Liver (tissue), 9 donors: ENCODE measurements around the gene ARHGDIB. TPM values are rescaled to one million over a fixed set of nuclear protein-coding genes. Genes with fewer than 3 reads are reported as not detected.

ENCODE experiments used
- DNase-seq: peaks from one replicate; pipeline ENCODE4 v3.0.0-alpha.2; 2017; ENCODE audit warnings: low spot score
- H3K27ac ChIP-seq, 2 donors: one replicate each; pipeline ENCODE4 v1.7.0; 2013; ENCODE audit warnings: inconsistent platforms in 2 of 2, low read length in 2 of 2, control low read depth in 1 of 2, low read depth in 1 of 2, mild to moderate bottlenecking in 1 of 2
- H3K27me3 ChIP-seq, 4 donors: one replicate each; pipeline versions ENCODE4 v1.6.1 to v1.7.0; 2013; ENCODE audit warnings: low read length in 3 of 4, inconsistent platforms in 1 of 4, mild to moderate bottlenecking in 1 of 4, moderate library complexity in 1 of 4; ENCODE audit not compliant: control insufficient read depth in 4 of 4, insufficient read depth in 4 of 4
- H3K36me3 ChIP-seq, 4 donors: one replicate each; pipeline versions ENCODE4 v1.6.1 to v1.7.0; 2013; ENCODE audit warnings: low read length in 3 of 4, mild to moderate bottlenecking in 3 of 4, low read depth in 1 of 4, moderate library complexity in 1 of 4; ENCODE audit not compliant: control insufficient read depth in 4 of 4, insufficient read depth in 3 of 4
- H3K4me1 ChIP-seq, 4 donors: one replicate each; pipeline versions ENCODE4 v1.6.1 to v1.7.0; 2013; ENCODE audit warnings: low read length in 3 of 4, mild to moderate bottlenecking in 3 of 4, moderate library complexity in 1 of 4; ENCODE audit not compliant: control insufficient read depth in 4 of 4, insufficient read depth in 4 of 4
- H3K4me3 ChIP-seq, 3 donors: one replicate each; pipeline versions ENCODE4 v1.6.1 to v1.7.0; 2013; ENCODE audit warnings: low read length in 3 of 3, control low read depth in 1 of 3, low read depth in 1 of 3, mild to moderate bottlenecking in 1 of 3
- H3K9ac ChIP-seq, 2 donors: one replicate each; pipeline ENCODE4 v1.7.0; 2013; ENCODE audit warnings: low read length in 2 of 2, mild to moderate bottlenecking in 2 of 2, moderate library complexity in 2 of 2, control low read depth in 1 of 2, low read depth in 1 of 2
- H3K9me3 ChIP-seq, 4 donors: one replicate each; pipeline versions ENCODE4 v1.6.1 to v1.7.0; 2013; ENCODE audit warnings: low read length in 3 of 4; ENCODE audit not compliant: control insufficient read depth in 4 of 4
- EGR1 ChIP-seq, 2 donors: IDR thresholded peaks; 2 replicates each; pipeline ENCODE4 v1.6.1; 2016 to 2018; ENCODE audit warnings: antibody characterized with exemption in 2 of 2, low read depth in 2 of 2
- FOXA1 ChIP-seq: IDR thresholded peaks from 2 replicates; pipeline ENCODE4 v1.6.1; 2016; ENCODE audit warnings: antibody characterized with exemption
- FOXA2 ChIP-seq: IDR thresholded peaks from 2 replicates; pipeline ENCODE4 v1.6.1; 2016; ENCODE audit warnings: antibody characterized with exemption
- GABPA ChIP-seq, 2 donors: IDR thresholded peaks in 1 of 2; conservative IDR thresholded peaks in 1 of 2; 2 replicates each; pipeline ENCODE4 v1.6.1; 2016; ENCODE audit warnings: antibody characterized with exemption in 2 of 2, mild to moderate bottlenecking in 1 of 2, moderate library complexity in 1 of 2
- HNF4G ChIP-seq: IDR thresholded peaks from 2 replicates; pipeline ENCODE4 v1.6.1; 2016; ENCODE audit warnings: antibody characterized with exemption
- MAX ChIP-seq: IDR thresholded peaks from 2 replicates; pipeline ENCODE4 v1.6.1; 2016; ENCODE audit warnings: antibody characterized with exemption
- NR2F2 ChIP-seq: IDR thresholded peaks from 2 replicates; pipeline ENCODE4 v1.6.1; 2016; ENCODE audit warnings: antibody characterized with exemption
- RAD21 ChIP-seq, 2 donors: IDR thresholded peaks; 2 replicates each; pipeline ENCODE4 v1.6.1; 2016; ENCODE audit warnings: antibody characterized with exemption in 2 of 2, mild to moderate bottlenecking in 2 of 2
- RXRA ChIP-seq, 2 donors: IDR thresholded peaks; 2 replicates each; pipeline ENCODE4 v1.6.1; 2017 to 2018; ENCODE audit warnings: antibody characterized with exemption in 2 of 2, mild to moderate bottlenecking in 1 of 2
- SP1 ChIP-seq: IDR thresholded peaks from 2 replicates; pipeline ENCODE4 v1.6.1; 2018; ENCODE audit warnings: antibody characterized with exemption, mild to moderate bottlenecking
- TAF1 ChIP-seq: conservative IDR thresholded peaks from 2 replicates; pipeline ENCODE4 v1.6.1; 2016; ENCODE audit warnings: antibody characterized with exemption, mild to moderate bottlenecking
- YY1 ChIP-seq: IDR thresholded peaks from 2 replicates; pipeline ENCODE4 v1.6.1; 2016; ENCODE audit warnings: antibody characterized with exemption, mild to moderate bottlenecking
- WGBS: extraction: QIAGEN DNeasy Blood & Tissue Kit; methylation state at CpG from one replicate; pipeline ENCODE4 v1.1.7; 2013; 5-methylcytosine and 5-hydroxymethylcytosine counted together
- polyA plus RNA-seq, 2 donors: library from polyadenylated mRNA; stranded (reverse) in 1 of 2; unstranded in 1 of 2; fragments of 200-250 nt in 1 of 2; fragments of >200 nt in 1 of 2; fragmentation: Nextera tagmentation in 1 of 2; extraction: Ambion mirVana in 1 of 2; gene quantifications; one replicate each; pipeline versions ENCODE4 v1.2.1 to v1.2.3, GENCODE V29; 2013 to 2015
- total RNA-seq, 2 donors: library from RNA; depleted of rRNA; stranded (reverse); fragments of >200 nt; gene quantifications; one replicate each; pipeline ENCODE4 v1.2.3, GENCODE V29; 2014
- TF ChIP-seq, protein P1 (sequence below): IDR thresholded peaks from 2 replicates; pipeline ENCODE4 v1.6.1; 2016; ENCODE audit warnings: antibody characterized with exemption, mild to moderate bottlenecking
- TF ChIP-seq, protein P2 (sequence below): IDR thresholded peaks from 2 replicates; pipeline ENCODE4 v1.6.1; 2016; ENCODE audit warnings: antibody characterized with exemption
- TF ChIP-seq, protein P3 (sequence below): fragments of 150-350 bp; IDR thresholded peaks from 2 replicates; pipeline ENCODE4 v1.5.1; 2017; ENCODE audit warnings: improper control_type of control experiment, low read depth, low read length; ENCODE audit not compliant: missing input control
- donor health status: healthy.
- donor health status: healthy.
- donor health status: healthy.
- donor health status: healthy.
- donor health status: healthy.

The ARHGDIB gene
- total and polyA plus RNA-seq, 4 donors, result 36.3 to 66.9 (median 47.5) TPM

DNA sequence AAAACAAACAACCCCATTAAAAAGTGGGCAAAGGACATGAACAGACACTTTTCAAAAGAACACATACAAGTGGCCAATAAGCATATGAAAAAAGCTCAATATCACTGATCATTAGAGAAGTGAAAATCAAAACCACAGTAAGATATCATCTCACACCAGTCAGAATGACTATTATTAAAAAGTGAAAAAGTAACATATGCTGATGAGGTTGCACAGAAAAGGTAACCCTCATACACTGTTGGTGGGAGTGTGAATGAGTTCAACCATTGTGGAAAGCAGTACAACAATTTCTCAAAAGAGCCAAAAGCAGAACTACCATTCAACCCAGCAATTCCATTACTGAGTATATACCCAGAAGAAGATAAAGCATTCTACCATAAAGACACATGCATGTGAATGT is 29.7 kb upstream of the ARHGDIB start:
- no peaks in the 10 kb centered on the region for H3K27me3 ChIP-seq
- no peak for DNase-seq
- no peaks in the 10 kb centered on the region for H3K36me3 ChIP-seq
- no peak overlapping the region for H3K9ac ChIP-seq
- no peak for TF ChIP-seq FOXA2
- no peak for TF ChIP-seq GABPA (IDR thresholded peaks at IDR 0.05 in 1 of 2, conservative IDR thresholded peaks at IDR 0.05 in 1 of 2)
- TF ChIP-seq RAD21 (IDR thresholded peaks at IDR 0.05), result no peak
- TF ChIP-seq TAF1, result no peak
- no peak for TF ChIP-seq HNF4G
- no peak for TF ChIP-seq SP1
- TF ChIP-seq, protein P1, sequence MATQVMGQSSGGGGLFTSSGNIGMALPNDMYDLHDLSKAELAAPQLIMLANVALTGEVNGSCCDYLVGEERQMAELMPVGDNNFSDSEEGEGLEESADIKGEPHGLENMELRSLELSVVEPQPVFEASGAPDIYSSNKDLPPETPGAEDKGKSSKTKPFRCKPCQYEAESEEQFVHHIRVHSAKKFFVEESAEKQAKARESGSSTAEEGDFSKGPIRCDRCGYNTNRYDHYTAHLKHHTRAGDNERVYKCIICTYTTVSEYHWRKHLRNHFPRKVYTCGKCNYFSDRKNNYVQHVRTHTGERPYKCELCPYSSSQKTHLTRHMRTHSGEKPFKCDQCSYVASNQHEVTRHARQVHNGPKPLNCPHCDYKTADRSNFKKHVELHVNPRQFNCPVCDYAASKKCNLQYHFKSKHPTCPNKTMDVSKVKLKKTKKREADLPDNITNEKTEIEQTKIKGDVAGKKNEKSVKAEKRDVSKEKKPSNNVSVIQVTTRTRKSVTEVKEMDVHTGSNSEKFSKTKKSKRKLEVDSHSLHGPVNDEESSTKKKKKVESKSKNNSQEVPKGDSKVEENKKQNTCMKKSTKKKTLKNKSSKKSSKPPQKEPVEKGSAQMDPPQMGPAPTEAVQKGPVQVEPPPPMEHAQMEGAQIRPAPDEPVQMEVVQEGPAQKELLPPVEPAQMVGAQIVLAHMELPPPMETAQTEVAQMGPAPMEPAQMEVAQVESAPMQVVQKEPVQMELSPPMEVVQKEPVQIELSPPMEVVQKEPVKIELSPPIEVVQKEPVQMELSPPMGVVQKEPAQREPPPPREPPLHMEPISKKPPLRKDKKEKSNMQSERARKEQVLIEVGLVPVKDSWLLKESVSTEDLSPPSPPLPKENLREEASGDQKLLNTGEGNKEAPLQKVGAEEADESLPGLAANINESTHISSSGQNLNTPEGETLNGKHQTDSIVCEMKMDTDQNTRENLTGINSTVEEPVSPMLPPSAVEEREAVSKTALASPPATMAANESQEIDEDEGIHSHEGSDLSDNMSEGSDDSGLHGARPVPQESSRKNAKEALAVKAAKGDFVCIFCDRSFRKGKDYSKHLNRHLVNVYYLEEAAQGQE, result no peak
- no peak for TF ChIP-seq RXRA (IDR thresholded peaks at IDR 0.05)
- no peak for TF ChIP-seq NR2F2
- TF ChIP-seq YY1, result no peak
- TF ChIP-seq EGR1 (IDR thresholded peaks at IDR 0.05; ENCODE audit: low read depth in 2 of 2), result no peak
- TF ChIP-seq, protein P2, sequence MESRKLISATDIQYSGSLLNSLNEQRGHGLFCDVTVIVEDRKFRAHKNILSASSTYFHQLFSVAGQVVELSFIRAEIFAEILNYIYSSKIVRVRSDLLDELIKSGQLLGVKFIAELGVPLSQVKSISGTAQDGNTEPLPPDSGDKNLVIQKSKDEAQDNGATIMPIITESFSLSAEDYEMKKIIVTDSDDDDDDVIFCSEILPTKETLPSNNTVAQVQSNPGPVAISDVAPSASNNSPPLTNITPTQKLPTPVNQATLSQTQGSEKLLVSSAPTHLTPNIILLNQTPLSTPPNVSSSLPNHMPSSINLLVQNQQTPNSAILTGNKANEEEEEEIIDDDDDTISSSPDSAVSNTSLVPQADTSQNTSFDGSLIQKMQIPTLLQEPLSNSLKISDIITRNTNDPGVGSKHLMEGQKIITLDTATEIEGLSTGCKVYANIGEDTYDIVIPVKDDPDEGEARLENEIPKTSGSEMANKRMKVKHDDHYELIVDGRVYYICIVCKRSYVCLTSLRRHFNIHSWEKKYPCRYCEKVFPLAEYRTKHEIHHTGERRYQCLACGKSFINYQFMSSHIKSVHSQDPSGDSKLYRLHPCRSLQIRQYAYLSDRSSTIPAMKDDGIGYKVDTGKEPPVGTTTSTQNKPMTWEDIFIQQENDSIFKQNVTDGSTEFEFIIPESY, result no peak
- H3K9me3 ChIP-seq, result no peaks in the 10 kb centered on the region
- peaks cover 0 to 7% (median 0%) of the 10 kb centered on the region in 4 donors for H3K4me1 ChIP-seq
- H3K4me3 ChIP-seq, result no peak overlapping the region
- H3K27ac ChIP-seq, result no peak overlapping the region

DNA sequence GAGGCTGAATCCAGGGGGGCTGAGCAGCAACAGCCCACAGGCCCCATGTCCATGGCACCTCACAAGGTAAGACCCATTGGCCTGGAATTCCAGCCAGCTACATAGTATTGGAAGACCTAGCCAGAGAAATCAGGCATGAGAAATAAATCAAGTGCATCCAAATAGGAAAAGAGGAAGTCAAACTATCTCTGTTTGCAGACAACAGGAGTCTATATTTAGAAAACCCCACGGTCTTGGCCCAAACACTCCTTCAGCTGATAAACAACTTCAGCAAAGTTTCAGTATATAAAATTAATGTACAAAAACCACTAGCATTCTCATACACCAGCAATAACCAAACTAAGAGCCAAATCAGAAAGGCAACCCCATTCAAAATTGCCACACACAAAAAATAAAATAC is 28.4 kb upstream of the ARHGDIB start:
- Histone ChIP-seq H3K36me3 (no peaks in the 10 kb centered on the region), H3K27me3 (no peaks in the 10 kb centered on the region), H3K9me3 (no peaks in the 10 kb centered on the region), H3K4me3 (no peak overlapping the region), H3K9ac (no peak overlapping the region), H3K4me1 (peaks cover 0 to 4% (median 0%) of the 10 kb centered on the region in 4 donors), H3K27ac (no peak overlapping the region)
- no peak for DNase-seq
- 58% methylated on average over 1 of the region's 1 CpG for WGBS
- TF ChIP-seq SP1 (no peak), NR2F2 (no peak), FOXA1 (no peak), MAX (no peak), HNF4G (no peak), RAD21 (IDR thresholded peaks at IDR 0.05) (no peak), TAF1 (no peak)
- TF ChIP-seq, protein P2, result no peak
- TF ChIP-seq, protein P3, sequence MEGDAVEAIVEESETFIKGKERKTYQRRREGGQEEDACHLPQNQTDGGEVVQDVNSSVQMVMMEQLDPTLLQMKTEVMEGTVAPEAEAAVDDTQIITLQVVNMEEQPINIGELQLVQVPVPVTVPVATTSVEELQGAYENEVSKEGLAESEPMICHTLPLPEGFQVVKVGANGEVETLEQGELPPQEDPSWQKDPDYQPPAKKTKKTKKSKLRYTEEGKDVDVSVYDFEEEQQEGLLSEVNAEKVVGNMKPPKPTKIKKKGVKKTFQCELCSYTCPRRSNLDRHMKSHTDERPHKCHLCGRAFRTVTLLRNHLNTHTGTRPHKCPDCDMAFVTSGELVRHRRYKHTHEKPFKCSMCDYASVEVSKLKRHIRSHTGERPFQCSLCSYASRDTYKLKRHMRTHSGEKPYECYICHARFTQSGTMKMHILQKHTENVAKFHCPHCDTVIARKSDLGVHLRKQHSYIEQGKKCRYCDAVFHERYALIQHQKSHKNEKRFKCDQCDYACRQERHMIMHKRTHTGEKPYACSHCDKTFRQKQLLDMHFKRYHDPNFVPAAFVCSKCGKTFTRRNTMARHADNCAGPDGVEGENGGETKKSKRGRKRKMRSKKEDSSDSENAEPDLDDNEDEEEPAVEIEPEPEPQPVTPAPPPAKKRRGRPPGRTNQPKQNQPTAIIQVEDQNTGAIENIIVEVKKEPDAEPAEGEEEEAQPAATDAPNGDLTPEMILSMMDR, result no peak
